GM12892 (cell line): ENCODE data around the gene MEGF11.

Source experiments
- POLR2A ChIP-seq: IDR thresholded peaks from 2 replicates; pipeline ENCODE4 v1.6.1; 2011; ENCODE audit warnings: low read depth, low read length, control low read depth
- POLR2AphosphoS5 ChIP-seq: IDR thresholded peaks from 2 replicates; pipeline ENCODE4 v1.6.1; 2011; ENCODE audit warnings: low read depth, low read length, control low read depth
- TAF1 ChIP-seq: IDR thresholded peaks from 2 replicates; pipeline ENCODE4 v1.6.1; 2011; ENCODE audit warnings: low read depth, mild to moderate bottlenecking, control low read depth, low read length, borderline replicate concordance

- TF ChIP-seq TAF1 (no peak), POLR2A (no peak), POLR2AphosphoS5 (no peak)
Observed at GRCh38 chr15:65912235-65912634, 341.3 kb downstream of the MEGF11 start.
